SK-N-MC (cell line): Measurements from ENCODE around the gene SH3BP5.

Experiments used
- DNase-seq: peaks from one replicate; pipeline ENCODE4 v3.0.0-alpha.2; 2011; ENCODE audit warnings: low read depth, low spot score
- H3K27ac ChIP-seq: fragments of 200-600 bp; sonication (generic); 2 replicates; pipeline ENCODE4 v1.5.1; 2016; ENCODE audit warnings: mixed run types
- H3K36me3 ChIP-seq: fragments of 200-600 bp; sonication (generic); 2 replicates; pipeline ENCODE4 v1.6.1; 2017; ENCODE audit warnings: antibody characterized with exemption, low read length, mixed read lengths; ENCODE audit not compliant: insufficient read depth
- H3K4me3 ChIP-seq: fragments of 200-600 bp; sonication (generic); 2 replicates; pipeline ENCODE4 v1.5.1; 2016
- H3K9ac ChIP-seq: fragments of 200-600 bp; sonication (generic); 2 replicates; pipeline ENCODE4 v1.8.0; 2017; ENCODE audit warnings: mixed run types, mixed read lengths; ENCODE audit not compliant: insufficient read length
- H3K9me3 ChIP-seq: fragments of 200-600 bp; sonication (generic); 2 replicates; pipeline ENCODE4 v1.6.1; 2017; ENCODE audit warnings: low read depth, mild to moderate bottlenecking, antibody characterized with exemption, low read length, moderate library complexity, mixed read lengths
- EZH2 ChIP-seq: fragments of 200-600 bp; sonication (generic); IDR thresholded peaks from one replicate; pipeline ENCODE4 v1.6.1; 2017; ENCODE audit warnings: antibody characterized with exemption
- FOXP2 ChIP-seq: optimal IDR thresholded peaks from 2 replicates; pipeline ENCODE3; 2011; ENCODE audit warnings: mild to moderate bottlenecking, moderate library complexity; ENCODE audit not compliant: insufficient read depth; ENCODE audit errors: extremely low read length, control extremely low read depth
- POLR2AphosphoS5 ChIP-seq: IDR thresholded peaks from 2 replicates; pipeline ENCODE4 v1.6.1; 2012; ENCODE audit warnings: mild to moderate bottlenecking, low read depth, low read length, borderline replicate concordance

SH3BP5 gene

DNA sequence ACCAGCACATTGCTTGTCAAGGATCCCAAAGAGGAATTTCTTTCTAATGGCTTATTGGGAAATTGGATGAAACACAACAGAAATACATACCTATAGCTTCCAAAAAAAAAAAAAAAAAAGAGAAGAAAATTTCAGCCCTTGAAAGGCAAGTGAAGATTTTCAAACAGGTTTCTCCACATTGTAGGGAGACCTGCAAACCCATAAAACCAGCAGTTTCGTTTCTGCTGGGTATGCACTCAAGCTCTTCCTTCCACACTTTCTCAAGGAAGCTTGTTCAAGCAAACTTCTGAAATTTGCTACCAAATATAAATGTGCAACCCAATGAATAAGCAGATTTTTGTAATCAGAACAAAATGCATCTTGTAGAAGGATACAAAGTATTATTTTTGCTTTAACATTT lies 15.9 kb upstream of the SH3BP5 start:
- Histone ChIP-seq H3K27ac (no peak overlapping the region), H3K9ac (no peak overlapping the region), H3K9me3 (no peaks in the 10 kb centered on the region), H3K36me3 (no peaks in the 10 kb centered on the region), H3K4me3 (no peak overlapping the region)
- TF ChIP-seq EZH2 (no peak), POLR2AphosphoS5 (no peak), FOXP2 (no peak)
- DNase-seq = no peak

DNA sequence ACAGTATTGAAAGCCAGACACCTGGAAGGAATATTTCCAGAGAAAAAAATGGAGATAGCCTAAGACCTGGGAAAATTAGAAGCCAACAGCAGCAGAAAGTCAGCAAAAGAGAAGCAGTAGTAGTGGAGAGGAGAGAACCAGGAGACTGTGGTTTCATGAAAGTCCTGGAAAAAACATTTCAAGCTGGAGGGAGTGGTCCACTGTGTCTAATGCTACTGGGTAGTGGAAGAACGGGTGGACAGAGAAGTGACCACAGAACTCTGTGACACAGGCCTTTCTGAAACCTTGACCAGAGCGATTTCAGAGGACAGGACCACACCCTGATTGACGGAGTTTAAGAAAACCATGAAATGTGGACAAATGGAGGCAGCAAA lies 15.3 kb upstream of the SH3BP5 start:
- Histone ChIP-seq H3K27ac (no peak overlapping the region), H3K36me3 (no peaks in the 10 kb centered on the region), H3K4me3 (no peak overlapping the region), H3K9ac (no peak overlapping the region), H3K9me3 (no peaks in the 10 kb centered on the region)
- TF ChIP-seq EZH2 = no peak
- TF ChIP-seq FOXP2 = no peak
- no peak for TF ChIP-seq POLR2AphosphoS5
- DNase-seq = no peak

DNA sequence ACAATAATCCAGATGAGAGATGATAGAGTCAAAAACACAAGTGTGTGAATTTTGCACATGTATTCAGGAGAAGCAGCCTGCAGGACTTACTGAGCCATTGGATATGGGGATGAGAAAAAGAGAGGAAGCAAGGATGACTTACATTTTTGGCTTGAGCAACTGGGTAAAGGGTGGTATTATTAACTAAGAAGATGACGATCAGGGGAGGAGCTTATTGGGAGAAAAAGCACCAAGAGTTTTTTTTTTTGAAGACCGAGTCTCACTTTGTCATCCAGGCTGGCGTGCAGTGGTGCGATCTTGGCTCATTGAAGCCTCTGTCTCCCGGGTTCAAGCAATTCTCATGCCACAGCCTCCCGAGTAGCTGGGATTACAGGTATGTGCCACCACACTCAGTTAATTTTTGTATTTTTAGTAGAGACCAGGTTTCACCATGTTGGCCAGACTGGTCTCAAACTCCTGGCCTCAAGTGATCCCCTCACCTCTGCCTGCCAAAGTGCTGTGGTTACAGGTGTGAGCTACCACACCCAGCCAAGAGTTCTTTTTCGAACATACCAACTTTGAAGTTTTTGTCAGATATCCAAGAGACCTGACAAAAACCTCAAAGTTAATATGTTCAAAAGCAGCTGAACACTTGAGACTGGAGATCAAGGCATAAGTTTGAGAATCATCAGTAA lies 14.8 kb upstream of the SH3BP5 start:
- TF ChIP-seq POLR2AphosphoS5 (no peak), FOXP2 (no peak), EZH2 (no peak)
- DNase-seq = no peak
- no peak overlapping the region for H3K9ac ChIP-seq
- H3K4me3 ChIP-seq = no peak overlapping the region
- H3K36me3 ChIP-seq = no peaks in the 10 kb centered on the region
- H3K27ac ChIP-seq = no peak overlapping the region
- H3K9me3 ChIP-seq = no peaks in the 10 kb centered on the region

DNA sequence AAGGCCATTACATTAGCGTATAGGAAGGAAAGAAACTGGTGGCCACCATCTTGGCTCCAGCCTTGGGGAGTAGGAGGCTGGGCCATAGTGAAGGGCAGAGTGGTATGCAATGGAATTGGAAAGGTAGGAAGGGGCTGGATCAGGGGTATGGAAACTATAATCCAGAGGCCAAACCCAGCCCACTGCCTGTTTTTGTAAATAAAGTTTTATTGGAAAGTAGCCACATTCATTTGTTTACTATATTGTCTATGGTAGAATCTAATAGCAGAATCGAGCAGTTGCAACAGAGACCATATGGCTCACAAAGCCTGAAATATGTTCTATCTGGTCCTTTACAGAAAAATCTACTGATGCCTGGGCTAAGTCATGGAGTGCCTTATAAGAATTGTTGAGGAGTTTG lies 14.1 kb upstream of the SH3BP5 start:
- TF ChIP-seq POLR2AphosphoS5 (no peak), FOXP2 (no peak), EZH2 (no peak)
- H3K9me3 ChIP-seq = no peaks in the 10 kb centered on the region
- H3K27ac ChIP-seq = no peak overlapping the region
- H3K9ac ChIP-seq = no peak overlapping the region
- no peak for DNase-seq
- H3K4me3 ChIP-seq = no peak overlapping the region
- H3K36me3 ChIP-seq = no peaks in the 10 kb centered on the region

DNA sequence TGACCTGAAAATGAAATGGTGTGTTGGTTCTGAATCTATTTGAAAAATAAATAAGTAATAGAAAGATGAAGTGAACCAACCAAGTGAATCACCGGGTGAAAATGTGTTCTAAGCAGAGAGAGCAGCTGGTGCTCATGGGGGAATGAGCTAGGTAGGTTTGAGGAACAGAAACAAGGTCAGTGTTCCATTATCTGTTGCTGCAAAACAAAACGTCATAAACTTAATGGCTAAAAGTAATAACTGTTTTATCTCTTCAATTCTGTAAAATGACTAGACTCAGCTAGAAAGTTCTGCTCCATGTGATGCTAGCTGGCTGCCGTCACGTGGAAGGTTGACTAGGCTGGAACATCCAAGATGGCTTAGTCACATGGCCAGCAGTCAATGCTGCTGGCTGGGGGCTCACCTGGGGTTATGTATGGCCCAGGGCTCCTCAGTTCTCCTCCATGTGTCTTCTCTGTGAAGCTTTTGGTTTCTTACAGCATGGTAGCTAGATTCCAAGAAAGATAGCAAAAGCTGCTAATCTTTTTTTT lies 13.3 kb upstream of the SH3BP5 start:
- H3K4me3 ChIP-seq = no peak overlapping the region
- no peak for DNase-seq
- no peak overlapping the region for H3K27ac ChIP-seq
- no peak overlapping the region for H3K9ac ChIP-seq
- H3K36me3 ChIP-seq = no peaks in the 10 kb centered on the region
- TF ChIP-seq FOXP2 (no peak), EZH2 (no peak), POLR2AphosphoS5 (no peak)
- H3K9me3 ChIP-seq = no peaks in the 10 kb centered on the region

DNA sequence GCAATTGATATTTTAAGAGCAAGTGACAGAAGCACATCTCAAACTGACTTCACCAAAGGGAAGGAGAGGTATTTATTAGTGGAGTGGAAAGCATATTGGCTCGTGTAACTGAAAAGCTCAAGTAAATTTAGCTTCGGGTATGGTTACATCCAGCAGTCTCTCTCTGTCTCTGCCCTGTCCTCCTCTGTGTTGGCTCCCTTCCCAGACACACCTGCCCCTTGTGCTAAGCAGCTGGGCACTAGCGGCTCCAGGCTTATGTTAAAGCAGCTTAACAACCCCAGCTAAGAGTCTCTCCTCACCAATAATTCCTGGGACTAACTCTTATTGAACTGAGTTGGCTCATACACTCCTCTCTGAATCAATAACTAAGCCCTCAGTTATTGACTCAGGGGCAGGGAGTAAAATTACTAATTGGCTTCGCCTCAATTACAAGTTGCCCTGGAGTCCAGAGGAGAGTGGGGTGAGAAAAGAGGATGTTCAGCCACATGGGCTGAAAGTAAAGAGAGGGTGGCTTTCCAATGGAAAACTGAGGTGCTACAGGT lies 12.8 kb upstream of the SH3BP5 start:
- no peak overlapping the region for H3K27ac ChIP-seq
- no peaks in the 10 kb centered on the region for H3K36me3 ChIP-seq
- TF ChIP-seq FOXP2 (no peak), EZH2 (no peak), POLR2AphosphoS5 (no peak)
- no peak overlapping the region for H3K9ac ChIP-seq
- no peak overlapping the region for H3K4me3 ChIP-seq
- H3K9me3 ChIP-seq = no peaks in the 10 kb centered on the region
- no peak for DNase-seq

DNA sequence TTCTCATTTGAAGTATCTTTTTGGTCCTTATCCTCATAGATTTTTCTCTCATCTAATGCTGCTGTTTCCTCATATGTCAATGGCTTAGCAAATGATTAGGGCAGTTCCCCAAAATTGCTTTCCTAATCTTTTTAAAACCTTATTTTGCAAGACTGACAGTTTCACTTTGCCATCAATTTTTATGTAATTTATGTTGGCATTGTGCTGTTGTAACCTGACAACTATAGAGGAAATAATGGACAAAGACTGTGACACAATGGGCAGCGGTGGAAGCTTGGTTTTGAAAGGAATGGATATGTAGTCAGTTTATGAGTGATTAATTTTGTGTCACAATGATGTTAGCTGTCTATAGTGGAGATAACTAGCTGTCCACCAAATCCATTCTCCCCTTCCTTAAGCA lies 10.6 kb upstream of the SH3BP5 start:
- no peak overlapping the region for H3K4me3 ChIP-seq
- H3K9ac ChIP-seq = no peak overlapping the region
- H3K36me3 ChIP-seq = no peaks in the 10 kb centered on the region
- H3K9me3 ChIP-seq = no peaks in the 10 kb centered on the region
- DNase-seq = no peak
- H3K27ac ChIP-seq = no peak overlapping the region
- TF ChIP-seq POLR2AphosphoS5 (no peak), FOXP2 (no peak), EZH2 (no peak)

DNA sequence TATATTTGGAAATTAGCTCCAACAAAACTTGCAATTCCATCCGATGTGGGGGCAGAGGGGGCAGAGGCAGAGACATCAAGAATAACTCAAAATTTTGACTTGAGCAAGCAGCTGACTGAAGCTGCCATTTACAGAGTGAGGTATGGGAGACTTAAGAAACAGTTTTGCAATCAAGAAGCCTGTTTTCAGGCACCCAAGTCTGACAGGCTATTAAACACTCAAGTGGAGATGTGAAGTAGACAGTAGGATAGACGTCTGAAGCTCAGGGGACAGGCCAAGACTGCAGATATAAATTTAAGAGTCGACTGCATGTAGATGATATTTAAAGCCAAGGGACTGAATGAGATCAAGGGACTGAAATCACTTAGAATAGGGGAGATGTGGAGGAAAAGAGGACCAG lies 9.9 kb upstream of the SH3BP5 start:
- TF ChIP-seq EZH2 (no peak), FOXP2 (no peak), POLR2AphosphoS5 (no peak)
- Histone ChIP-seq H3K27ac (no peak overlapping the region), H3K9ac (no peak overlapping the region), H3K4me3 (no peak overlapping the region), H3K9me3 (no peaks in the 10 kb centered on the region), H3K36me3 (no peaks in the 10 kb centered on the region)
- DNase-seq = no peak

DNA sequence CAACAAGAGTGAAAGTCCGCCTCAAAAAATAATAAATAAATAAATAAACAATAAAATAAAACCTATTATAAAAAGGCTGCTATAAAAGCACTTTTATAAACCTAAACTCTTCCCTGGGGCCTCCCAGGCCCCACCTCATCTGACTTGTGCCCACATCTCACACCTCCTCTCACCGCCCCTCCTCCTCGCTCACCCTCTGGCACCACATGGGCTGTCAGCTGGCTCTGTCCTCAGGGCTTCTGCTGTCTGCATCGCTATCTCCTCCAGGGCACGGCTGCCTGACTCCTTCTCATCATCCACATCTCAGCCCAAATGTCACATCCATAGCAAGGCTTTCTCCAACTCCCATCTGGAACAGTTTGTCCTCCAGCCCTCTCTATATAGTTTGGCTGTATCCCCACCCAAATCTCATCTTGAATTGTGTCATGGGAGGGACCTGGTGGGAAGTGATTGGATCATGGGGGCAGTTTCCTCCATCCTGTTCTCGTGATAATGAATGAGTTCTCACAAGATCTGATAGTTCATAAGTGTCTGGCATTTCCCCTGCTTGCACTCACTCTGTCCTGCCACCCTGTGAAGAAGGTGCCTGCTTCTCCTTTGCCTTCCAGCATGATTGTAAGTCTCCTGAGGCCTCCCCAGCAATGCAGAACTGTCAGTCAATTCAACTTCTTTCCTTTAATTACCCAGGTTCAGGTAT lies 8.8 kb upstream of the SH3BP5 start:
- TF ChIP-seq POLR2AphosphoS5 (no peak), EZH2 (no peak), FOXP2 (no peak)
- H3K27ac ChIP-seq = no peak overlapping the region
- no peak for DNase-seq
- no peak overlapping the region for H3K9ac ChIP-seq
- no peaks in the 10 kb centered on the region for H3K9me3 ChIP-seq
- no peak overlapping the region for H3K4me3 ChIP-seq
- no peaks in the 10 kb centered on the region for H3K36me3 ChIP-seq
